Measurements from ENCODE around the gene ICAM2.

- TF ChIP-seq CTCF (IDR thresholded peaks at IDR 0.05) (no peak), POLR2A (IDR thresholded peaks at IDR 0.05; ENCODE audit: low read depth) (no peak)
Observed at GRCh38 chr17:63974594-63975192, 45.7 kb downstream of the ICAM2 start.

Data from esophagus muscularis mucosa (tissue), 3 donors.